Keratinocyte (primary cell): ENCODE results near the gene SESN3. TPM values are rescaled to one million over a fixed set of nuclear protein-coding genes. Genes with fewer than 3 reads are reported as not detected.

Source experiments
- DNase-seq: peaks from one replicate; pipeline ENCODE4 v3.0.0-alpha.2; 2011; ENCODE audit warnings: low read depth, missing footprints, low spot score
- FAIRE-seq: peaks from 2 replicates; lab custom pipeline; 2011; peaks lifted over from hg19 to GRCh38; lab: Jason Lieb, UNC
- H2AFZ ChIP-seq: 2 replicates; pipeline ENCODE4 v1.6.0; 2012; ENCODE audit warnings: low read length, control low read depth, inconsistent platforms; ENCODE audit not compliant: control insufficient read depth
- H3K27ac ChIP-seq: 2 replicates; pipeline ENCODE4 v1.5.1; 2011; ENCODE audit warnings: low read length; ENCODE audit not compliant: control insufficient read depth, insufficient read depth
- H3K27me3 ChIP-seq: 3 replicates; pipeline ENCODE4 v1.6.0; 2011; ENCODE audit warnings: low read length; ENCODE audit not compliant: control insufficient read depth, insufficient read depth; ENCODE audit errors: extremely low read depth
- H3K36me3 ChIP-seq, 2 experiments: 2 replicates in 1 of 2; 3 replicates in 1 of 2; pipeline ENCODE4 v1.5.1; 2011; ENCODE audit warnings: low read length in 2 of 2, mild to moderate bottlenecking in 1 of 2; ENCODE audit not compliant: control insufficient read depth in 2 of 2, insufficient read depth in 2 of 2; ENCODE audit errors: extremely low read depth in 1 of 2
- H3K4me1 ChIP-seq: 3 replicates; pipeline ENCODE4 v1.5.1; 2011; ENCODE audit warnings: low read length; ENCODE audit not compliant: control insufficient read depth, insufficient read depth; ENCODE audit errors: extremely low read depth
- H3K4me2 ChIP-seq: 3 replicates; pipeline ENCODE4 v1.6.0; 2011; ENCODE audit warnings: low read depth, low read length; ENCODE audit not compliant: control insufficient read depth, insufficient read depth; ENCODE audit errors: extremely low read depth
- H3K4me3 ChIP-seq, 3 experiments: fragments of 200-600 bp in 1 of 3; sonication (generic) in 1 of 3; 2 replicates in 2 of 3; 3 replicates in 1 of 3; pipeline ENCODE4 v1.5.1; 2011 to 2016; ENCODE audit warnings: low read length in 3 of 3, mild to moderate bottlenecking in 3 of 3, control low read depth in 2 of 3, inconsistent platforms in 1 of 3, low read depth in 1 of 3, mixed read lengths in 1 of 3, mixed run types in 1 of 3, moderate library complexity in 1 of 3; ENCODE audit not compliant: control insufficient read depth in 2 of 3, insufficient read depth in 2 of 3; ENCODE audit errors: extremely low read depth in 1 of 3
- H3K79me2 ChIP-seq: 2 replicates; pipeline ENCODE4 v1.6.0; 2012; ENCODE audit warnings: low read length; ENCODE audit not compliant: control insufficient read depth, insufficient read depth
- H3K9ac ChIP-seq: 3 replicates; pipeline ENCODE4 v1.6.0; 2011; ENCODE audit warnings: low read length; ENCODE audit not compliant: control insufficient read depth, insufficient read depth; ENCODE audit errors: extremely low read depth
- H3K9me1 ChIP-seq: 3 replicates; pipeline ENCODE4 v1.6.0; 2011; ENCODE audit warnings: low read length; ENCODE audit not compliant: control insufficient read depth, insufficient read depth; ENCODE audit errors: extremely low read depth
- H3K9me3 ChIP-seq: 2 replicates; pipeline ENCODE4 v1.5.1; 2012; ENCODE audit warnings: low read depth, low read length; ENCODE audit not compliant: control insufficient read depth
- H4K20me1 ChIP-seq: 3 replicates; pipeline ENCODE4 v1.6.0; 2011; ENCODE audit warnings: low read length; ENCODE audit not compliant: control insufficient read depth, insufficient read depth; ENCODE audit errors: extremely low read depth
- EZH2 ChIP-seq: IDR thresholded peaks from one replicate; pipeline ENCODE4 v1.6.1; 2012; ENCODE audit warnings: inconsistent platforms, mild to moderate bottlenecking, low read length, moderate library complexity
- dilution Hi-C: fragments of 300-500 bp; cut with MboI; formaldehyde crosslinking; loops from one replicate; pipeline ENCODE4 v1.7.0; 2020; ENCODE audit warnings: low sequenced_read_pairs; ENCODE audit not compliant: extremely low pct_ligation_motif_present
- polyA plus RNA-seq, 5 experiments: library from polyadenylated mRNA; depleted of rRNA in 3 of 5; stranded (reverse) in 3 of 5; stranded (forward) in 1 of 5; unstranded in 1 of 5; fragments of >200 nt; gene quantifications; 1 replicate in 1 of 5; 2 replicates in 3 of 5; 3 replicates in 1 of 5; pipeline versions ENCODE4 v1.2.1 to v1.2.3, GENCODE V29; 2011 to 2012; ENCODE audit warnings: missing spikeins in 2 of 5, low read depth in 1 of 5, low replicate concordance in 1 of 5
- TF ChIP-seq, protein P1 (sequence below), 3 experiments: IDR thresholded peaks in 1 of 3; conservative IDR thresholded peaks in 1 of 3; optimal IDR thresholded peaks in 1 of 3; 2 replicates in 2 of 3; 3 replicates in 1 of 3; pipeline versions ENCODE3 to v1.5.1; 2011; ENCODE audit warnings: low read length in 3 of 3, mild to moderate bottlenecking in 3 of 3, moderate library complexity in 2 of 3, control low read depth in 1 of 3, inconsistent platforms in 1 of 3; ENCODE audit not compliant: insufficient read depth in 2 of 3; ENCODE audit errors: extremely low read depth in 1 of 3

The SESN3 gene
- polyA plus RNA-seq, 1 donor (not counting 4 experiments of a cell fraction or from before 2014, with no cell fraction given) = 35.2 TPM

DNA sequence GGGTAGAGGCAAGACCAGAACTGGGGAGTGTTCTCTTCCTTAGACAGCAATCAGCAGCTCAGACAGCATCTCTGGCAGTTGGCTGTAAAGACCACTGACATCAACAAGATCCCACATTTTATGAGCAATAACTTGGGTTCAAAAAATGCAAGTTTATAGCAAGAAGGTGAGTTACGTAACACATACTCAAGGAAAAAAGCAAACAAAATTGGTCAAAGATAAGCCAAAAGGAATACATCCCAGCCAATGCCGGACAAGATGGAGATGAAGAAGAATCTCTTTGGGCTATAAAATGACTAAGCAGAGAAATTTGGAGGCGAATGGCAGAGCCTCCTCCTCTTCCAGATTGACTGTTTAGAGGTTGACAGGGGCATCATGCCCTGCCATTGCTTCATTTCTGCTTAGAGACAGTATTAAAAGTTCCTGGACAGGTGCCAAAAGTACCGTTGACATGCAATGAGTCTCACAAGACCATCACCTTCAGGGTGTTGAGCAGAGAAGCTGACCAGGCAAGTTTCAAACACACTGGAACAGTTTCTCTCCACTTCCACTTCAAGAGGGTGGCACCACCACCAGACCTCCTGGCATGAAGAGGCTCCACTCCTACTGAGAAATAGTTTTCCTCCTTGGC, 85.5 kb downstream of the SESN3 start:
- Histone ChIP-seq H3K36me3 (no peaks in the 10 kb centered on the region), H3K27ac (no peak overlapping the region), H3K27me3 (no peaks in the 10 kb centered on the region), H3K4me1 (peaks cover 43% of the 10 kb centered on the region), H4K20me1 (no peaks in the 10 kb centered on the region), H3K4me3 (no peak overlapping the region), H3K9ac (no peak overlapping the region), H2AFZ (no peak overlapping the region), H3K9me3 (no peaks in the 10 kb centered on the region), H3K9me1 (no peaks in the 10 kb centered on the region), H3K79me2 (no peaks in the 10 kb centered on the region), H3K4me2 (no peak overlapping the region)
- dilution Hi-C loops = no loop called here
- TF ChIP-seq, protein P1, sequence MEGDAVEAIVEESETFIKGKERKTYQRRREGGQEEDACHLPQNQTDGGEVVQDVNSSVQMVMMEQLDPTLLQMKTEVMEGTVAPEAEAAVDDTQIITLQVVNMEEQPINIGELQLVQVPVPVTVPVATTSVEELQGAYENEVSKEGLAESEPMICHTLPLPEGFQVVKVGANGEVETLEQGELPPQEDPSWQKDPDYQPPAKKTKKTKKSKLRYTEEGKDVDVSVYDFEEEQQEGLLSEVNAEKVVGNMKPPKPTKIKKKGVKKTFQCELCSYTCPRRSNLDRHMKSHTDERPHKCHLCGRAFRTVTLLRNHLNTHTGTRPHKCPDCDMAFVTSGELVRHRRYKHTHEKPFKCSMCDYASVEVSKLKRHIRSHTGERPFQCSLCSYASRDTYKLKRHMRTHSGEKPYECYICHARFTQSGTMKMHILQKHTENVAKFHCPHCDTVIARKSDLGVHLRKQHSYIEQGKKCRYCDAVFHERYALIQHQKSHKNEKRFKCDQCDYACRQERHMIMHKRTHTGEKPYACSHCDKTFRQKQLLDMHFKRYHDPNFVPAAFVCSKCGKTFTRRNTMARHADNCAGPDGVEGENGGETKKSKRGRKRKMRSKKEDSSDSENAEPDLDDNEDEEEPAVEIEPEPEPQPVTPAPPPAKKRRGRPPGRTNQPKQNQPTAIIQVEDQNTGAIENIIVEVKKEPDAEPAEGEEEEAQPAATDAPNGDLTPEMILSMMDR (optimal IDR thresholded peaks at IDR 0.05 in 1 of 3, IDR thresholded peaks at IDR 0.05 in 1 of 3, conservative IDR thresholded peaks at IDR 0.05 in 1 of 3; ENCODE audit: extremely low read depth in 1 of 3, insufficient read depth in 2 of 3, low read length in 3 of 3) = no peak
- TF ChIP-seq EZH2 = no peak
- DNase-seq = no peak
- no peak for FAIRE-seq

DNA sequence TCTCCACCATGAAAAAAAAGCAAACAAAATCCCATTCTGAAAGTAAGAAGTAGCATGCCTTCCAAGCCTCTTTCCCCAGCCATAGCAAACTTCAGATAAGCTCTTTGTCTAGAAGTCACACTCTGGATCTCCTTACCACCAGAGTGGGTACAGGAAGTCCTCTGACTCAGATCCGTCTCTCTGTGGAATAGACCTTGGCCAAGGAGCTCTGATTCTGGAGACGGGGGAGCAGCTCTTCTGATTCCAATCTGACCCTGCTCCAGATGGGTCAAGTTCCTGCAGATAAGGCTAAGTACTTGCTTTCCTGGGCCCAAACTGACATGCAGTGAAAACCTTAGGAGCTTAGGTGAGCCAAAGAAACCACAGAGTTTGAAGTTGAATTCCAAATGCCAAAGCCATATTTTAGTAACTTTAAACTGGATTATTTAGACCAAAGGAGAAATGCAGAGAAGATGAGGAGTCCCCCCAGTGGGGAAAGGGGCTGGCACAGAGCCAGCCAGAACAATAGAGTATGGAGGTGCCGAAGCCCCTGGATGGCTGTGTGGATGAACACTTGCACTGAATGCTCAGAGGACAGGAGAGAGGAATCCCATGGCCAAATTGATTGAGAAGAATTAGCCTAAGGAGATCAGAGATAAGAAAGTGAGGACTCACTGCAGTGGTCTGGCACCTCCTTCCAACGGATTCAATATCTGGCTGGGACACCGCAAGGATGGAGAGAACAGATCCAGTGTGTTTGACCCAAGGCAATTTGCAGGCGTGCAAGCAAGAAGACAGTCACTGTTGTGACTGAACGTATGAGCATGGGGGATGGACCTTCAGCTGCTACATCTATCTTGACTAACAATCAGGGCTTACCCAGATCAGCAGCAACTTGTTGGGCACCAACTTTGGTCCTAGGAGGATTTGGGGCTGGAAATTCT, 86.4 kb downstream of the SESN3 start:
- no peak overlapping the region for H3K4me2 ChIP-seq
- H4K20me1 ChIP-seq = no peaks in the 10 kb centered on the region
- TF ChIP-seq, protein P1 (optimal IDR thresholded peaks at IDR 0.05 in 1 of 3, IDR thresholded peaks at IDR 0.05 in 1 of 3, conservative IDR thresholded peaks at IDR 0.05 in 1 of 3; ENCODE audit: extremely low read depth in 1 of 3, insufficient read depth in 2 of 3, low read length in 3 of 3) = no peak
- TF ChIP-seq EZH2 = no peak
- H3K79me2 ChIP-seq = no peaks in the 10 kb centered on the region
- dilution Hi-C loops = no loop called here
- H3K27me3 ChIP-seq = no peaks in the 10 kb centered on the region
- DNase-seq (no peak), FAIRE-seq (no peak)
- H3K4me1 ChIP-seq = peaks cover 34% of the 10 kb centered on the region
- no peak overlapping the region for H3K9ac ChIP-seq
- H3K27ac ChIP-seq = no peak overlapping the region
- no peaks in the 10 kb centered on the region for H3K36me3 ChIP-seq
- H3K9me3 ChIP-seq = no peaks in the 10 kb centered on the region
- H3K9me1 ChIP-seq = no peaks in the 10 kb centered on the region
- no peak overlapping the region for H3K4me3 ChIP-seq
- H2AFZ ChIP-seq = no peak overlapping the region
